MM.1S (cell line): Measurements from ENCODE around the gene CYB561A3.

Source experiments
- EZH2 ChIP-seq: fragments of 300-600 bp; sonication (generic); optimal IDR thresholded peaks from 2 replicates; pipeline ENCODE3; 2017; ENCODE audit warnings: low read depth, mild to moderate bottlenecking, antibody characterized with exemption, low read length, mixed read lengths
- EZH2phosphoT487 ChIP-seq: fragments of 300-600 bp; sonication (generic); IDR thresholded peaks from 2 replicates; pipeline ENCODE4 v1.6.1; 2018; ENCODE audit warnings: antibody characterized with exemption, low read length
- TF ChIP-seq, protein P1 (sequence below): fragments of 300-600 bp; sonication (generic); IDR thresholded peaks from 2 replicates; pipeline ENCODE4 v1.5.1; 2016; ENCODE audit warnings: antibody characterized with exemption, low read length, mixed read lengths

GRCh38 chr11:61378713-61379313 lies 17.1 kb upstream of the CYB561A3 start:
- TF ChIP-seq, protein P1, sequence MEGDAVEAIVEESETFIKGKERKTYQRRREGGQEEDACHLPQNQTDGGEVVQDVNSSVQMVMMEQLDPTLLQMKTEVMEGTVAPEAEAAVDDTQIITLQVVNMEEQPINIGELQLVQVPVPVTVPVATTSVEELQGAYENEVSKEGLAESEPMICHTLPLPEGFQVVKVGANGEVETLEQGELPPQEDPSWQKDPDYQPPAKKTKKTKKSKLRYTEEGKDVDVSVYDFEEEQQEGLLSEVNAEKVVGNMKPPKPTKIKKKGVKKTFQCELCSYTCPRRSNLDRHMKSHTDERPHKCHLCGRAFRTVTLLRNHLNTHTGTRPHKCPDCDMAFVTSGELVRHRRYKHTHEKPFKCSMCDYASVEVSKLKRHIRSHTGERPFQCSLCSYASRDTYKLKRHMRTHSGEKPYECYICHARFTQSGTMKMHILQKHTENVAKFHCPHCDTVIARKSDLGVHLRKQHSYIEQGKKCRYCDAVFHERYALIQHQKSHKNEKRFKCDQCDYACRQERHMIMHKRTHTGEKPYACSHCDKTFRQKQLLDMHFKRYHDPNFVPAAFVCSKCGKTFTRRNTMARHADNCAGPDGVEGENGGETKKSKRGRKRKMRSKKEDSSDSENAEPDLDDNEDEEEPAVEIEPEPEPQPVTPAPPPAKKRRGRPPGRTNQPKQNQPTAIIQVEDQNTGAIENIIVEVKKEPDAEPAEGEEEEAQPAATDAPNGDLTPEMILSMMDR: no peak
- TF ChIP-seq EZH2 (no peak), EZH2phosphoT487 (no peak)
